ENCODE measurements around the gene CHIC2.

CHIC2 gene

GRCh38 chr4:54093324-54094240, 29.2 kb upstream of the CHIC2 start:
- FAIRE-seq, result no peak
- DNase-seq (ENCODE audit: low spot score), result no peak

GRCh38 chr4:54092405-54093323, 28.3 kb upstream of the CHIC2 start:
- FAIRE-seq, result no peak

GRCh38 chr4:54091637-54092404, 27.4 kb upstream of the CHIC2 start:
- FAIRE-seq, result no peak
- DNase-seq (ENCODE audit: low spot score), result no peak

More at GRCh38 chr4:54092405-54093323, 28.3 kb upstream of the CHIC2 start:
- DNase-seq (ENCODE audit: low spot score), result no peak

- FAIRE-seq (no peak), DNase-seq (ENCODE audit: low spot score) (no peak)
These were observed 26.6 kb upstream of the CHIC2 start for GRCh38 chr4:54090804-54091623.

- no peak for DNase-seq (ENCODE audit: low spot score)
- FAIRE-seq, result no peak
These were observed 26.0 kb upstream of the CHIC2 start for GRCh38 chr4:54090404-54090803.

GRCh38 chr4:54089875-54090274, 25.5 kb upstream of the CHIC2 start:
- FAIRE-seq (no peak), DNase-seq (ENCODE audit: low spot score) (no peak)

- peak; percentile 92 for FAIRE-seq
- DNase-seq (ENCODE audit: low spot score), result peak; percentile 84
These were observed 20.9 kb upstream of the CHIC2 start for GRCh38 chr4:54085284-54085683.

- DNase-seq (ENCODE audit: low spot score) (peak; percentile 95), FAIRE-seq (peak; percentile 96)
These were observed 17.8 kb upstream of the CHIC2 start for GRCh38 chr4:54082168-54082567.

GRCh38 chr4:54077812-54078211, 13.4 kb upstream of the CHIC2 start:
- DNase-seq (ENCODE audit: low spot score), result peak; percentile 25
- FAIRE-seq, result no peak

GRCh38 chr4:54076673-54077072, 12.3 kb upstream of the CHIC2 start:
- FAIRE-seq, result peak; percentile 51

GRCh38 chr4:54074381-54074780, 10.0 kb upstream of the CHIC2 start:
- FAIRE-seq, result no peak
- DNase-seq (ENCODE audit: low spot score), result no peak

More at GRCh38 chr4:54076673-54077072, 12.3 kb upstream of the CHIC2 start:
- DNase-seq (ENCODE audit: low spot score), result peak; percentile 23

GRCh38 chr4:54073271-54073880, 9.0 kb upstream of the CHIC2 start:
- no peak for FAIRE-seq
- no peak for DNase-seq (ENCODE audit: low spot score)

- peak; percentile 59 for DNase-seq (ENCODE audit: low spot score)
- FAIRE-seq, result no peak
These were observed 2.8 kb upstream of the CHIC2 start for GRCh38 chr4:54067166-54067565.

GRCh38 chr4:54066718-54067129, 2.3 kb upstream of the CHIC2 start:
- no peak for DNase-seq (ENCODE audit: low spot score)
- FAIRE-seq, result no peak

GRCh38 chr4:54066088-54066415, 1.6 kb upstream of the CHIC2 start:
- FAIRE-seq (no peak), DNase-seq (ENCODE audit: low spot score) (no peak)

- no peak for DNase-seq (ENCODE audit: low spot score)
- no peak for FAIRE-seq
These were observed 1.1 kb upstream of the CHIC2 start for GRCh38 chr4:54065282-54066087.

- DNase-seq (ENCODE audit: low spot score) (no peak), FAIRE-seq (no peak)
These were observed 578 bp downstream of the CHIC2 start for GRCh38 chr4:54063737-54064316.

GRCh38 chr4:54063229-54063628, 1.2 kb downstream of the CHIC2 start:
- DNase-seq (ENCODE audit: low spot score) (peak; percentile 24), FAIRE-seq (peak; percentile 46)

GRCh38 chr4:54062392-54062791, 2.0 kb downstream of the CHIC2 start:
- no peak for DNase-seq (ENCODE audit: low spot score)
- no peak for FAIRE-seq
